HepG2 (cell line): Measurements from ENCODE around the gene CAMK2N2. TPM values are rescaled to one million over a fixed set of nuclear protein-coding genes. Genes with fewer than 3 reads are reported as not detected.

Experiments
- ATAC-seq: fragments of 200-7000 bp; cut with Tn5 transposase; 3 replicates; pipeline ENCODE4 v1.9.1; 2020; ENCODE audit warnings: mild to moderate bottlenecking, moderate library complexity
- BruUV-seq: library from RNA; stranded (reverse); fragments of 400-500 nt; replicated peaks from 2 replicates; lab custom pipeline; 2021; lab: Mats Ljungman, UMichigan
- CTCF ChIA-PET: fragments of 300-600 bp; formaldehyde crosslinking; extraction: SDS; loops from one replicate; lab custom pipeline; 2021; ENCODE audit warnings: low total read pairs, inconsistent platforms, low intra/inter-chr PET ratio; lab: Yijun Ruan, JAX
- POLR2A ChIA-PET: fragments of 350-600 bp; sonication (Branson Sonifier 250); formaldehyde crosslinking; loops from one replicate; lab custom pipeline; 2020; ENCODE audit warnings: antibody characterized with exemption, inconsistent platforms; lab: Yijun Ruan, JAX
- DNase-seq: peaks from one replicate; pipeline ENCODE4 v3.0.0-alpha.2; 2015; ENCODE audit warnings: low spot score
- FAIRE-seq: peaks from 3 replicates; lab custom pipeline; 2011; peaks lifted over from hg19 to GRCh38; lab: Jason Lieb, UNC
- H2AFZ ChIP-seq: one replicate; pipeline ENCODE4 v1.6.1; 2011; ENCODE audit warnings: low read length, inconsistent platforms
- H3K27ac ChIP-seq: fragments of 300-600 bp; 3 replicates; pipeline ENCODE4 v1.8.0; 2011; ENCODE audit warnings: mixed run types, mild to moderate bottlenecking, mixed read lengths, low read length, inconsistent platforms; ENCODE audit not compliant: insufficient read depth; ENCODE audit errors: extremely low read length
- H3K27me3 ChIP-seq, 2 experiments: fragments of 200-600 bp in 1 of 2; 2 replicates in 1 of 2; 3 replicates in 1 of 2; pipeline versions ENCODE4 v1.6.0 to v1.8.0; 2011; ENCODE audit warnings: low read length in 2 of 2, mild to moderate bottlenecking in 2 of 2, moderate library complexity in 2 of 2, inconsistent platforms in 1 of 2; ENCODE audit not compliant: insufficient read depth in 2 of 2, control insufficient read depth in 1 of 2
- H3K36me3 ChIP-seq, 2 experiments: fragments of 200-600 bp in 1 of 2; replicated peaks in 1 of 2; 2 replicates in 1 of 2; 3 replicates in 1 of 2; pipeline versions ENCODE4 v1.5.1 to v1.8.0; 2011; ENCODE audit warnings: low read length in 2 of 2, inconsistent platforms in 1 of 2; ENCODE audit not compliant: insufficient read depth in 2 of 2, control insufficient read depth in 1 of 2
- H3K4me1 ChIP-seq: 2 replicates; pipeline ENCODE4 v1.5.1; 2012; ENCODE audit warnings: low read length, inconsistent platforms; ENCODE audit not compliant: insufficient read depth
- H3K4me2 ChIP-seq: 2 replicates; pipeline ENCODE4 v1.6.0; 2011; ENCODE audit warnings: low read depth, low read length, inconsistent platforms
- H3K4me3 ChIP-seq, 3 experiments: fragments of 200-600 bp in 1 of 3; sonication (generic), shearing (Covaris generic) in 1 of 3; replicated peaks in 1 of 3; 2 replicates each; pipeline ENCODE4 v1.5.1; 2011 to 2016; ENCODE audit warnings: low read length in 3 of 3, inconsistent platforms in 2 of 3, low read depth in 2 of 3, mild to moderate bottlenecking in 2 of 3, control low read depth in 1 of 3, mixed read lengths in 1 of 3; ENCODE audit not compliant: insufficient read depth in 1 of 3
- H3K79me2 ChIP-seq: one replicate; pipeline ENCODE4 v1.6.1; 2011; ENCODE audit warnings: low read length, inconsistent platforms; ENCODE audit not compliant: insufficient read depth
- H3K9ac ChIP-seq: 2 replicates; pipeline ENCODE4 v1.6.0; 2011; ENCODE audit warnings: mild to moderate bottlenecking, low read depth, low read length, inconsistent platforms; ENCODE audit not compliant: insufficient read depth
- H3K9me3 ChIP-seq: 2 replicates; pipeline ENCODE4 v1.5.1; 2012; ENCODE audit warnings: mild to moderate bottlenecking, low read length
- H4K20me1 ChIP-seq: 2 replicates; pipeline ENCODE4 v1.6.0; 2011; ENCODE audit warnings: inconsistent platforms, mild to moderate bottlenecking, low read length, moderate library complexity; ENCODE audit not compliant: insufficient read depth
- ARNTL ChIP-seq: sonication (generic); formaldehyde crosslinking; IDR thresholded peaks from 2 replicates; pipeline ENCODE4 v1.4.0; 2020; ENCODE audit warnings: mild to moderate bottlenecking, missing genetic modification reagents
- ATM ChIP-seq: fragments of 450-650 bp; IDR thresholded peaks from 2 replicates; pipeline ENCODE4 v1.7.1; 2017; ENCODE audit warnings: mild to moderate bottlenecking, borderline replicate concordance
- CC2D1A ChIP-seq: sonication (generic); formaldehyde crosslinking; IDR thresholded peaks from 2 replicates; pipeline ENCODE4 v1.8.1; 2023; ENCODE audit warnings: mild to moderate bottlenecking, missing genetic modification reagents
- JUN ChIP-seq: sonication (generic); formaldehyde crosslinking; IDR thresholded peaks from 2 replicates; pipeline ENCODE4 v1.4.0; 2020; ENCODE audit warnings: mild to moderate bottlenecking, missing genetic modification reagents
- MEIS2 ChIP-seq: sonication (generic); formaldehyde crosslinking; IDR thresholded peaks from 2 replicates; pipeline ENCODE4 v1.9.0; 2021; ENCODE audit warnings: mild to moderate bottlenecking, missing genetic modification reagents
- POLR2AphosphoS5 ChIP-seq: IDR thresholded peaks from 2 replicates; pipeline ENCODE4 v1.6.1; 2012; ENCODE audit warnings: low read depth, low read length
- RARA ChIP-seq: IDR thresholded peaks from 2 replicates; pipeline ENCODE4 v1.6.1; 2016; ENCODE audit warnings: missing genetic modification reagents, missing compliant biosample characterization
- TFDP1 ChIP-seq: IDR thresholded peaks from 2 replicates; pipeline ENCODE4 v1.6.1; 2016; ENCODE audit warnings: missing compliant biosample characterization, missing genetic modification reagents, borderline replicate concordance
- ZBTB44 ChIP-seq: sonication (generic); formaldehyde crosslinking; IDR thresholded peaks from 2 replicates; pipeline ENCODE4 v1.4.0; 2020; ENCODE audit warnings: missing genetic modification reagents
- ZC3H4 ChIP-seq: sonication (generic); formaldehyde crosslinking; IDR thresholded peaks from 2 replicates; pipeline ENCODE4 v1.4.0; 2020; ENCODE audit warnings: missing genetic modification reagents, borderline replicate concordance
- ZNF260 ChIP-seq: sonication (generic); formaldehyde crosslinking; IDR thresholded peaks from 2 replicates; pipeline ENCODE4 v1.4.0; 2020; ENCODE audit warnings: missing genetic modification reagents, low read depth, mild to moderate bottlenecking, borderline replicate concordance
- WGBS: methylation state at CpG from one replicate; pipeline ENCODE4 v1.1.6; 2017; ENCODE audit warnings: low lambda C conversion rate; 5-methylcytosine and 5-hydroxymethylcytosine counted together
- in situ Hi-C: cut with HindIII; loops from 2 replicates; pipeline ENCODE4 v1.10.0; 2017; ENCODE audit warnings: low pct_unique_long_range_greater_than_20kb; ENCODE audit not compliant: extremely low pct_ligation_motif_present
- intact Hi-C: fragments of 100-400 bp; cut with micrococcal nuclease; formaldehyde crosslinking; loops from one replicate; pipeline ENCODE4 v1.10.0; 2022; ENCODE audit not compliant: unreplicated experiment
- polyA plus RNA-seq, 8 experiments: library from polyadenylated mRNA; depleted of rRNA in 3 of 8; stranded (reverse) in 7 of 8; unstranded in 1 of 8; fragments of >200 nt; fragmentation: Illumina TruSeq in 4 of 8; extraction: Trizol in 4 of 8; gene quantifications; 2 replicates each; pipeline versions ENCODE4 v1.2.1 to v1.2.3, GENCODE V29; 2011 to 2016; ENCODE audit warnings: low read depth in 4 of 8, missing spikeins in 1 of 8, mixed read lengths in 1 of 8; ENCODE audit not compliant: insufficient read depth in 1 of 8
- total RNA-seq, 5 experiments: library from RNA; depleted of rRNA; stranded (reverse); fragments of >200 nt; fragmentation: Illumina TruSeq; extraction: Trizol; gene quantifications; 2 replicates each; pipeline ENCODE4 v1.2.3, GENCODE V29; 2016; ENCODE audit warnings: low read depth in 1 of 5
- TF ChIP-seq, protein P1 (sequence below): sonication (generic); formaldehyde crosslinking; IDR thresholded peaks from 2 replicates; pipeline ENCODE4 v1.5.1; 2020; ENCODE audit warnings: mild to moderate bottlenecking, missing genetic modification reagents
- TF ChIP-seq, protein P2 (sequence below): sonication (generic); formaldehyde crosslinking; IDR thresholded peaks from 2 replicates; pipeline ENCODE4 v1.4.0; 2020; ENCODE audit warnings: mild to moderate bottlenecking, low read depth, missing genetic modification reagents

Gene CAMK2N2
- total and polyA plus RNA-seq, 2 of the 13 experiments (the other 11 are each of a cell fraction or from before 2014, with no cell fraction given): 0.12 to 0.27 TPM

DNA sequence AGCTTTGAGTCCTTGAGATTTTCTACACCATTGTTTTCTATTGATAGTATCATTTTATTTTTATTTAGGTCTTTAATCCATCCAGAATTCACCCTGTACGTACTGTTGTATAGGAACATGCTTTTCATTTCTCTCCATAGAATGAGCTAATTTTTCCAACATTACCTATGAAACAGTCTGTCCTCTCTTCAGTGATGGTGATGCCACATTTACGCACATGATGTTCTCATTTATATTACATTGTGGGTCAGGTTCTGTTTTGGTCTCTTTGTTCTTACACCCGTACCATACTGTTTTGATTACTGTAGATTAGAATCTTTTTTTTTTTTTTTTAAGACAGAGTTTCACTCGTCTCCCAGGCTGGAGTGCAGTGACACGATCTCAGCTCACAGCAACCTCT lies 49.6 kb downstream of the CAMK2N2 start:
- ChIA-PET CTCF (no interaction called here), POLR2A (no interaction called here)
- intact Hi-C loops (no loop called here), in situ Hi-C loops (no loop called here)
- Histone ChIP-seq H4K20me1 (no peaks in the 10 kb centered on the region), H3K27ac (no peak overlapping the region), H3K4me1 (no peaks in the 10 kb centered on the region), H3K4me3 (no peak overlapping the region), H3K4me2 (no peak overlapping the region), H3K27me3 (peaks cover 2 to 7% of the 10 kb centered on the region in 2 experiments; a peak in 4 of 5 replicates), H3K9ac (no peak overlapping the region), H3K79me2 (no peaks in the 10 kb centered on the region), H2AFZ (no peak overlapping the region), H3K36me3 (no peaks in the 10 kb centered on the region), H3K9me3 (no peaks in the 10 kb centered on the region)
- DNase-seq: no peak
- WGBS: 27% methylated on average over 5 of the region's 5 CpGs
- no TSS peak for BruUV-seq
- FAIRE-seq: no peak
- no peak for TF ChIP-seq TFDP1 (CRISPR knock-in tag)
- no peak for ATAC-seq

DNA sequence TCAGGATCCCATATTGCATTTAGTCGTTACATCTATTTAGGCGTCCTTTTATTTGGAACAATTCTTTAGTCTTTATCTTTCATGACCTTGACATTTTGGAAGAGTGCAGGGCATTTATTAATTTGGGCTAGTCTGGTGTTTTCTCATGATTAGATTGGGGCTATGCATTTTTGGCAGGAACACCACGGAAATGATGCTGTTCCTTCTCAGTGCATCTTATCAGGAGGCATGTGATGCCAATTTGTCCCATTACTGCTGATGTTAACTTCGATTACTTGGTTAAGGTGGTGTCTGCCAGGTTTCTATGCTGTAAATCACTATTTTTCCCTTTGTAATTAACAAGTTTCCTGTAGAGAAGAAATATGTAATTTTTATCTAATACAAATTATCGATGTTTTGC lies 50.1 kb downstream of the CAMK2N2 start:
- ATAC-seq (no peak), DNase-seq (no peak), FAIRE-seq (no peak)
- WGBS: 26% methylated on average over 5 of the region's 5 CpGs
- Histone ChIP-seq H3K4me1 (no peaks in the 10 kb centered on the region), H2AFZ (no peak overlapping the region), H3K36me3 (no peaks in the 10 kb centered on the region), H3K27ac (no peak overlapping the region), H3K9me3 (no peaks in the 10 kb centered on the region), H3K79me2 (no peaks in the 10 kb centered on the region), H3K4me2 (no peak overlapping the region), H3K27me3 (peaks cover 4 to 11% of the 10 kb centered on the region in 2 experiments; a peak in 4 of 5 replicates), H4K20me1 (no peaks in the 10 kb centered on the region), H3K9ac (no peak overlapping the region), H3K4me3 (no peak overlapping the region)
- in situ Hi-C loops (no loop called here), intact Hi-C loops (no loop called here)
- no TSS peak for BruUV-seq
- TF ChIP-seq RARA (CRISPR knock-in tag) (no peak), ZNF260 (CRISPR knock-in tag) (no peak), JUN (CRISPR knock-in tag) (no peak), ARNTL (CRISPR knock-in tag) (no peak), MEIS2 (CRISPR knock-in tag) (no peak), POLR2AphosphoS5 (no peak), ZC3H4 (CRISPR knock-in tag) (no peak), ZBTB44 (CRISPR knock-in tag) (no peak), ATM (no peak), CC2D1A (no peak)
- TF ChIP-seq, protein P1, sequence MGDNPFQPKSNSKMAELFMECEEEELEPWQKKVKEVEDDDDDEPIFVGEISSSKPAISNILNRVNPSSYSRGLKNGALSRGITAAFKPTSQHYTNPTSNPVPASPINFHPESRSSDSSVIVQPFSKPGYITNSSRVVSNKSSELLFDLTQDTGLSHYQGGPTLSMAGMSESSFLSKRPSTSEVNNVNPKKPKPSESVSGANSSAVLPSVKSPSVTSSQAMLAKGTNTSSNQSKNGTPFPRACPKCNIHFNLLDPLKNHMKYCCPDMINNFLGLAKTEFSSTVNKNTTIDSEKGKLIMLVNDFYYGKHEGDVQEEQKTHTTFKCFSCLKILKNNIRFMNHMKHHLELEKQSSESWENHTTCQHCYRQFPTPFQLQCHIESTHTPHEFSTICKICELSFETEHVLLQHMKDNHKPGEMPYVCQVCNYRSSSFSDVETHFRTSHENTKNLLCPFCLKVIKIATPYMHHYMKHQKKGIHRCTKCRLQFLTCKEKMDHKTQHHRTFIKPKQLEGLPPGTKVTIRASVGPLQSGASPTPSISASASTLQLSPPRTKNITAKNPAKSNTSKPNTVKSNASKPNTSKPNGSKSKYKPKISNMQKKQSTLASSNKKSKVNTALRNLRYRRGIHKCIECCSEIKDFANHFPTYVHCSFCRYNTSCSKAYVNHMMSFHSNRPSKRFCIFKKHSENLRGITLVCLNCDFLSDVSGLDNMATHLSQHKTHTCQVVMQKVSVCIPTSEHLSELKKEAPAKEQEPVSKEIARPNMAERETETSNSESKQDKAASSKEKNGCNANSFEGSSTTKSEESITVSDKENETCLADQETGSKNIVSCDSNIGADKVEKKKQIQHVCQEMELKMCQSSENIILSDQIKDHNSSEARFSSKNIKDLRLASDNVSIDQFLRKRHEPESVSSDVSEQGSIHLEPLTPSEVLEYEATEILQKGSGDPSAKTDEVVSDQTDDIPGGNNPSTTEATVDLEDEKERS: no peak
- TF ChIP-seq, protein P2, sequence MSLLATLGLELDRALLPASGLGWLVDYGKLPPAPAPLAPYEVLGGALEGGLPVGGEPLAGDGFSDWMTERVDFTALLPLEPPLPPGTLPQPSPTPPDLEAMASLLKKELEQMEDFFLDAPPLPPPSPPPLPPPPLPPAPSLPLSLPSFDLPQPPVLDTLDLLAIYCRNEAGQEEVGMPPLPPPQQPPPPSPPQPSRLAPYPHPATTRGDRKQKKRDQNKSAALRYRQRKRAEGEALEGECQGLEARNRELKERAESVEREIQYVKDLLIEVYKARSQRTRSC (CRISPR knock-in tag): no peak
- ChIA-PET CTCF (no interaction called here), POLR2A (interaction anchor here (0.8 kb wide), 1 partner anchor 31 kb away, joined by 3 read pairs; no protein-coding TSS in a partner anchor)
